Nephron (organoid): ENCODE results near the gene CCDC88C.

Experiments used
- H3K27ac Mint-ChIP-seq, 3 experiments: 2 replicates each; pipeline ENCODE4 v1.8.0; 2020; ENCODE audit warnings: mixed read lengths in 3 of 3, mild to moderate bottlenecking in 2 of 3, moderate library complexity in 1 of 3
- H3K27me3 Mint-ChIP-seq: 2 replicates; pipeline ENCODE4 v1.8.0; 2021; ENCODE audit warnings: low read depth, mild to moderate bottlenecking, moderate library complexity, mixed read lengths
- H3K36me3 Mint-ChIP-seq: 2 replicates; pipeline ENCODE4 v1.8.0; 2020; ENCODE audit warnings: low read depth, mixed read lengths
- H3K4me1 Mint-ChIP-seq: 2 replicates; pipeline ENCODE4 v1.8.0; 2020; ENCODE audit warnings: mixed read lengths
- H3K4me3 Mint-ChIP-seq, 3 experiments: 2 replicates each; pipeline ENCODE4 v1.8.0; 2020; ENCODE audit warnings: mild to moderate bottlenecking in 3 of 3, mixed read lengths in 3 of 3, moderate library complexity in 2 of 3
- H3K9me3 Mint-ChIP-seq: 2 replicates; pipeline ENCODE4 v1.8.0; 2020; ENCODE audit warnings: mixed read lengths
- CTCF ChIP-seq, 3 experiments: fragments of 200-600 bp; sonication (generic); IDR thresholded peaks; one replicate each; pipeline ENCODE4 v1.5.0; 2021; ENCODE audit warnings: antibody characterized with exemption in 3 of 3; ENCODE audit not compliant: unreplicated experiment in 3 of 3

The CCDC88C gene

DNA sequence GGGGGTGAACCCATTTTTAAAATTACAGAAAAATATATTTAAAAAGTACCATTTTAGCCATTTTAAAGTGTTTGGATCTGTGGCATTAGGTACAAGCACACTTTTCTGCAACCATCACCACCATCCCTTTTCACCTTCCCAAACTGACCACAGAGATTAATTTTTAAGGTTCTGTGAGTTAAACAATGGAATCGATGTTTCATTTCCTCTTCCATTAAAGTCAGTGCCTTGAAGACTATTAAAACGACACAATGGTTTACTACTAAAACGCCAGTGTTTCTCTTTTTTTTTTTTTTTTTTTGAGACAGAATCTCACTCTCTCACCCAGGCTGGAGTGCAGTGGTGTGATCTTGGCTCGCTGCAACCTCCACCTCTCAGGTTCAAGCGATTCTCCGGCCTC lies 95.0 kb downstream of the CCDC88C start:
- Mint-ChIP-seq H3K36me3 (peaks cover 17% of the 10 kb centered on the region), H3K4me1 (peaks cover 39% of the 10 kb centered on the region), H3K27ac (no peak overlapping the region), H3K4me3 (no peak overlapping the region), H3K27me3 (peaks cover 3% of the 10 kb centered on the region), H3K9me3 (no peaks in the 10 kb centered on the region)
- TF ChIP-seq CTCF (IDR thresholded peaks at IDR 0.05; ENCODE audit: unreplicated experiment in 3 of 3): no peak

GRCh38 chr14:91321131-91321530 lies 96.5 kb downstream of the CCDC88C start:
- Mint-ChIP-seq H3K4me1 (peaks cover 31% of the 10 kb centered on the region), H3K9me3 (no peaks in the 10 kb centered on the region), H3K27ac (no peak overlapping the region), H3K27me3 (no peaks in the 10 kb centered on the region), H3K36me3 (peaks cover 31% of the 10 kb centered on the region), H3K4me3 (no peak overlapping the region)
- no peak for TF ChIP-seq CTCF (IDR thresholded peaks at IDR 0.05; ENCODE audit: unreplicated experiment in 3 of 3)

GRCh38 chr14:91320266-91320665 lies 97.4 kb downstream of the CCDC88C start:
- Mint-ChIP-seq H3K4me3 (no peak overlapping the region), H3K9me3 (no peaks in the 10 kb centered on the region), H3K27ac (no peak overlapping the region), H3K27me3 (no peaks in the 10 kb centered on the region), H3K4me1 (peaks cover 24% of the 10 kb centered on the region), H3K36me3 (peaks cover 40% of the 10 kb centered on the region)
- TF ChIP-seq CTCF (IDR thresholded peaks at IDR 0.05; ENCODE audit: unreplicated experiment in 3 of 3): no peak

GRCh38 chr14:91318911-91319310 lies 98.7 kb downstream of the CCDC88C start:
- Mint-ChIP-seq H3K27ac (no peak overlapping the region), H3K4me1 (peaks cover 13% of the 10 kb centered on the region), H3K9me3 (peaks cover 2% of the 10 kb centered on the region), H3K36me3 (peaks cover 54% of the 10 kb centered on the region), H3K27me3 (no peaks in the 10 kb centered on the region), H3K4me3 (no peak overlapping the region)
- TF ChIP-seq CTCF (IDR thresholded peaks at IDR 0.05; ENCODE audit: unreplicated experiment in 3 of 3): no peak

DNA sequence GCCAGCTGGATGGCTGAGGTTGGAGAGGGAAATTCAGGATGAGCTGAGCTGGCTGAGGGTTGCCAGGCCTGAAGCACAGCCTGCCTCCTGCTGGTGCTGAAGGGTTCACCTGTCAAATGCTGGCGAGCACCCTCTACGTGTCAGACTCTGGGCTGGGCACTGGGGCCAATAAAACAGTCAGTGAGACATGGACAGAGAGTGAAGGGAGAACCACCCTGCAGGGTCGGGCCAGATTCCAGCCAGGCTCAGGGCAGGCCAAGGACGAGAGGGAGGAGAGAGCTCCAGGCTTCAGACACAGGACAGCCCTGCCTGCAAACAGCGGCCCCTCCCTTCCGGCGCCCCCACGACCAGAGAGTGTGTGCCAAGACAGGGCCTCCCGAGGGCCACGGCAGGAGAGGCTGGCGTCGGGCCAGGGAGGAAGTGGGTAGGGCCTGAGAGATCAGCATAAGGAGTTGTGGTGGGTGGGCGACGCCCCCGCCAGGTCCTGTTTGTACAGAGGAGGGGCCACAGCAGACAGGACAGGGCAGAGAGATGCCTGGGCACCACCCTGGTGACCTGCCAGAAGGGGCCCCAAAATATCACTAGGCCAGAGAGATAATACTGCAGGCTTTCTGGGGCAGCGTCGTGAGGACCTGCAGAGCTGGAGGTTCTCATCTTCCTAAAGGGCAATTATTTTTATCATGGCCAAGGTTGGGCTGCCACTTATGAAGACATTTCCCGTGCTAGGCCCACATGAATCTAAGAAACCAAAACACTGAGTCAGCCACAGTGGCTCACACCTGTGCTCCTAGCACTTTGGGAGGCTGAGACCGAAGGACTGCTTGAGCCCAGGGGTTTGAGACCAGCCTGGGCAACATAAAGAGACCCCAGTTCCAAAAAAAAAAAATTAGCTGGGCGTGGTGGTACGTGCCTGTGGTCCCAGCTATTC lies 100.0 kb downstream of the CCDC88C start:
- H3K27ac Mint-ChIP-seq: peak overlapping the region in 2 of 3 experiments; percentile 29 to 60

More for the DNA sequence above, 100.0 kb downstream of the CCDC88C start:
- Mint-ChIP-seq H3K4me3 (no peak overlapping the region), H3K9me3 (peaks cover 2% of the 10 kb centered on the region), H3K36me3 (peaks cover 66% of the 10 kb centered on the region), H3K4me1 (peaks cover 8% of the 10 kb centered on the region), H3K27me3 (no peaks in the 10 kb centered on the region)
- no peak for TF ChIP-seq CTCF (IDR thresholded peaks at IDR 0.05; ENCODE audit: unreplicated experiment in 3 of 3)
